Measurements from ENCODE around the gene ABT1.

Gene ABT1

DNA sequence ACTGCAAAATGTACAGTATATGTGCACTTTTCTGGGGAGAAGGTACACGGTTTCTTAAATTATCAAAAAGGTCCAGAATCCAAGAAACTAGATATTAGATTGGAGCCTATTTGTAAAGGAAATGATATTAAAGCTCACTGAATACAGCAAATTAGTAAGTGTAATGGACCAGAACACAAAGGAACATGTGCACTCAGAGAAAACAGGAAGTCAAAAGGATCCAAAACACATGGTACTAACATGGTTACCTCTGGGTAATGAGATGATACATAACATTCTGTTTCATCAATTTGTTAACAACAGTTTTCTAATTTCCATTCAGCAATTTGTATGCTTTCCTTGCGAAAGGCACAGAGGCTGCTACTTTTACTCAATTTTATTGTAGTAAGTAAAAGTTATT, 44.1 kb downstream of the ABT1 start:
- ChIA-PET CTCF (no interaction called here), POLR2A (no interaction called here)
- H3K4me3 ChIP-seq (ENCODE audit: control insufficient read depth in 1 of 7, extremely low read depth in 1 of 7, insufficient read depth in 4 of 7, low read depth in 2 of 7, low read length in 6 of 7): no peak overlapping the region
- no peaks in the 10 kb centered on the region for H3K4me1 ChIP-seq (ENCODE audit: control extremely low read depth in 1 of 4, control insufficient read depth in 4 of 4, insufficient read depth in 4 of 4, low read length in 3 of 4)
- no peak for DNase-seq
- H3K9me3 ChIP-seq (ENCODE audit: control extremely low read depth in 1 of 5, control insufficient read depth in 4 of 5, insufficient read depth in 2 of 5, low read depth in 1 of 5, low read length in 4 of 5): peaks cover 6 to 57% (median 19%) of the 10 kb centered on the region in 5 experiments
- H3K27ac ChIP-seq (ENCODE audit: insufficient read depth in 1 of 2, low read depth in 1 of 2, low read length in 2 of 2, poor library complexity in 1 of 2, severe bottlenecking in 2 of 2): no peak overlapping the region
- H3K27me3 ChIP-seq (replicated peaks in 2 of 5; ENCODE audit: control insufficient read depth in 4 of 5, insufficient read depth in 5 of 5, low read length in 4 of 5): no peaks in the 10 kb centered on the region
- 100% methylated on average over 1 of the region's 2 CpGs for WGBS (ENCODE audit: insufficient coverage)
- peaks cover 21 to 62% (median 42%) of the 10 kb centered on the region in 4 experiments for H3K36me3 ChIP-seq (ENCODE audit: control insufficient read depth in 4 of 4, insufficient read depth in 4 of 4, low read length in 3 of 4)

DNA sequence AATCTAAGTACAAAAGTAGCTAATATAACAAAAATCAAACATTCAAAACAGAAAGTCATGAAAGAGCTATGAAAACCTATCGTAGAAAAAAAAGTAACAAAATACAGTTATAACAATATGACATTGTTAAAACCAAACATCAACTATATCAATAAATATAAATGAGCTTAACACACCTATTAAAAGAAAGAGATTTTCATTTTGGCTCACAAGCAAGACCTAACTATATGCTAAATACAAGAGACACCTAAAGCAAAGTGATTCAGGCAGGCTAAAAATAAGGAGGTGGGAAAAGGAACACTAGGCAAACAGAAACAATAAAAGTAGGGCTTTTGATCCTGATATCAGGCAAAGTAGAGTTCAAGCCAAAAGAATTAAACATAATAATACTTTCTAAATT, 49.3 kb downstream of the ABT1 start:
- Histone ChIP-seq H3K27ac (ENCODE audit: insufficient read depth in 1 of 2, low read depth in 1 of 2, low read length in 2 of 2, poor library complexity in 1 of 2, severe bottlenecking in 2 of 2) (no peak overlapping the region), H3K4me1 (ENCODE audit: control extremely low read depth in 1 of 4, control insufficient read depth in 4 of 4, insufficient read depth in 4 of 4, low read length in 3 of 4) (no peaks in the 10 kb centered on the region), H3K4me3 (ENCODE audit: control insufficient read depth in 1 of 7, extremely low read depth in 1 of 7, insufficient read depth in 4 of 7, low read depth in 2 of 7, low read length in 6 of 7) (no peak overlapping the region), H3K9me3 (ENCODE audit: control extremely low read depth in 1 of 5, control insufficient read depth in 4 of 5, insufficient read depth in 2 of 5, low read depth in 1 of 5, low read length in 4 of 5) (peaks cover 5 to 61% (median 13%) of the 10 kb centered on the region in 5 experiments), H3K36me3 (ENCODE audit: control insufficient read depth in 4 of 4, insufficient read depth in 4 of 4, low read length in 3 of 4) (peaks cover 14 to 43% (median 28%) of the 10 kb centered on the region in 4 experiments), H3K27me3 (replicated peaks in 2 of 5; ENCODE audit: control insufficient read depth in 4 of 5, insufficient read depth in 5 of 5, low read length in 4 of 5) (no peaks in the 10 kb centered on the region)
- ChIA-PET CTCF (no interaction called here), POLR2A (no interaction called here)
- WGBS (ENCODE audit: insufficient coverage): no CpG with 5 or more reads among the region's 1 CpG
- DNase-seq: no peak
